OCI-LY7 (cell line): ENCODE data around the gene C1orf210. TPM values are rescaled to one million over a fixed set of nuclear protein-coding genes. Genes with fewer than 3 reads are reported as not detected.
A peak's percentile ranks its signal among the peaks of the same experiment; 100 is the strongest.

ENCODE experiments used
- BruUV-seq: library from RNA; stranded (reverse); fragments of 400-500 nt; replicated peaks from 2 replicates; lab custom pipeline; 2021; lab: Mats Ljungman, UMichigan
- CTCF ChIA-PET: fragments of 300-600 bp; sonication (Branson Sonifier 250); formaldehyde crosslinking; loops from one replicate; lab custom pipeline; 2022; ENCODE audit warnings: antibody characterized with exemption; ENCODE audit not compliant: unreplicated experiment; lab: Charles Lee
- POLR2A ChIA-PET: fragments of 300-600 bp; sonication (Branson Sonifier 250); formaldehyde crosslinking; loops from one replicate; lab custom pipeline; 2022; ENCODE audit warnings: antibody characterized with exemption; lab: Charles Lee
- DNase-seq: peaks from one replicate; pipeline ENCODE4 v3.0.0-alpha.2; 2015; ENCODE audit warnings: low spot score
- H2AFZ ChIP-seq: fragments of 200-600 bp; sonication (generic), shearing (Covaris generic); 2 replicates; pipeline ENCODE4 v1.6.1; 2014; ENCODE audit warnings: mild to moderate bottlenecking, antibody characterized with exemption, low read length, moderate library complexity
- H3K27ac ChIP-seq: fragments of 200-600 bp; sonication (generic); 2 replicates; pipeline ENCODE4 v1.5.1; 2014; ENCODE audit warnings: mixed run types, low read depth, mild to moderate bottlenecking, moderate library complexity, low read length, inconsistent platforms; ENCODE audit not compliant: poor library complexity, severe bottlenecking
- H3K36me3 ChIP-seq: fragments of 200-600 bp; sonication (generic); 2 replicates; pipeline ENCODE4 v1.6.1; 2014; ENCODE audit warnings: mild to moderate bottlenecking, antibody characterized with exemption, low read length, moderate library complexity, mixed read lengths; ENCODE audit not compliant: insufficient read depth
- H3K4me1 ChIP-seq: fragments of 200-600 bp; sonication (generic); 2 replicates; pipeline ENCODE4 v1.5.1; 2014; ENCODE audit warnings: mild to moderate bottlenecking, low read length; ENCODE audit not compliant: insufficient read depth, poor library complexity, severe bottlenecking
- H3K4me2 ChIP-seq: fragments of 200-600 bp; sonication (generic); 2 replicates; pipeline ENCODE4 v1.6.1; 2014; ENCODE audit warnings: mild to moderate bottlenecking, low read length
- H3K4me3 ChIP-seq: fragments of 200-600 bp; sonication (generic); 2 replicates; pipeline ENCODE4 v1.5.1; 2014; ENCODE audit warnings: mild to moderate bottlenecking, low read depth, low read length; ENCODE audit not compliant: poor library complexity, severe bottlenecking
- H3K79me2 ChIP-seq: fragments of 200-600 bp; sonication (generic); 2 replicates; pipeline ENCODE4 v1.6.1; 2016; ENCODE audit warnings: low read depth, mild to moderate bottlenecking, low read length, moderate library complexity, mixed read lengths; ENCODE audit not compliant: insufficient read depth
- H3K9me2 ChIP-seq: fragments of 200-600 bp; sonication (generic); 2 replicates; pipeline ENCODE4 v1.6.1; 2016; ENCODE audit warnings: mild to moderate bottlenecking, low read length, mixed read lengths; ENCODE audit not compliant: insufficient read depth
- H3K9me3 ChIP-seq: fragments of 200-600 bp; sonication (generic); 2 replicates; pipeline ENCODE4 v1.6.1; 2014; ENCODE audit warnings: mild to moderate bottlenecking, mixed run types, low read length, mixed read lengths
- H4K20me1 ChIP-seq: fragments of 200-600 bp; sonication (generic); 2 replicates; pipeline ENCODE4 v1.6.1; 2014; ENCODE audit warnings: mild to moderate bottlenecking, antibody characterized with exemption, low read length, moderate library complexity, mixed read lengths; ENCODE audit not compliant: insufficient read depth
- CTCF ChIP-seq: fragments of 200-600 bp; sonication (generic); conservative IDR thresholded peaks from 2 replicates; pipeline ENCODE4 v1.5.1; 2014; ENCODE audit warnings: mild to moderate bottlenecking, antibody characterized with exemption, low read length, moderate library complexity, mixed read lengths
- EZH2phosphoT487 ChIP-seq: fragments of 200-600 bp; sonication (generic); IDR thresholded peaks from 2 replicates; pipeline ENCODE4 v1.6.1; 2018; ENCODE audit warnings: low read depth, borderline replicate concordance, mild to moderate bottlenecking, mixed run types, antibody characterized with exemption, low read length, moderate library complexity, mixed read lengths
- intact Hi-C: fragments of 100-400 bp; cut with micrococcal nuclease; formaldehyde crosslinking; loops from one replicate; pipeline ENCODE4 v1.10.0; 2022; ENCODE audit not compliant: unreplicated experiment
- total RNA-seq, 2 experiments: library from RNA; depleted of rRNA in 1 of 2; stranded (reverse); fragments of >200 nt in 1 of 2; shearing (Covaris generic) in 1 of 2; gene quantifications; 2 replicates each; pipeline ENCODE4 v1.2.3, GENCODE V29; 2014 to 2022

Gene C1orf210
- total RNA-seq, 2 experiments from 2014 or later, result not detected

GRCh38 chr1:43241413-43241836 lies 44.0 kb downstream of the C1orf210 start:
- intact Hi-C loops, result no loop called here
- peaks cover 26% of the 10 kb centered on the region for H3K4me1 ChIP-seq
- no peaks in the 10 kb centered on the region for H3K79me2 ChIP-seq
- H3K27ac ChIP-seq, result no peak overlapping the region
- H2AFZ ChIP-seq, result no peak overlapping the region
- DNase-seq, result no peak
- H3K4me2 ChIP-seq, result no peak overlapping the region
- no peaks in the 10 kb centered on the region for H3K36me3 ChIP-seq
- POLR2A ChIA-PET, result no interaction called here
- H4K20me1 ChIP-seq, result no peaks in the 10 kb centered on the region
- no peak for TF ChIP-seq CTCF
- no peak for TF ChIP-seq EZH2phosphoT487
- CTCF ChIA-PET, result no interaction called here
- no TSS peak for BruUV-seq
- H3K4me3 ChIP-seq, result no peak overlapping the region
- H3K9me2 ChIP-seq, result no peaks in the 10 kb centered on the region
- peaks cover 7% of the 10 kb centered on the region; the same call in 1 of the 2 replicates for H3K9me3 ChIP-seq

GRCh38 chr1:43239484-43239883 lies 45.9 kb downstream of the C1orf210 start:
- ChIA-PET CTCF (interaction anchor here (0.5 to 2.3 kb wide), 6 partner anchors 9 to 792 kb away, joined by 3 to 10 read pairs (median 3); partner anchors contain the start of gene SLC6A9), POLR2A (interaction anchor here (0.5 to 2.4 kb wide), 7 partner anchors 12 to 196 kb away, joined by 3 to 11 read pairs (median 3); partner anchors contain the start of genes CDC20, MED8 and SZT2)
- intact Hi-C loops, result no loop called here
- H3K4me1 ChIP-seq, result peaks cover 26% of the 10 kb centered on the region
- H3K79me2 ChIP-seq, result no peaks in the 10 kb centered on the region
- no TSS peak for BruUV-seq
- peak; percentile 85 for DNase-seq
- H3K36me3 ChIP-seq, result no peaks in the 10 kb centered on the region
- no peaks in the 10 kb centered on the region for H3K9me2 ChIP-seq
- peaks cover 6% of the 10 kb centered on the region; the same call in 1 of the 2 replicates for H3K9me3 ChIP-seq
- peak overlapping the region; percentile 64 for H3K4me2 ChIP-seq
- no peaks in the 10 kb centered on the region for H4K20me1 ChIP-seq
- peak overlapping the region; percentile 40 for H3K4me3 ChIP-seq
- TF ChIP-seq EZH2phosphoT487, result no peak
- TF ChIP-seq CTCF, result no peak
- peak overlapping the region; percentile 78 for H2AFZ ChIP-seq
- peak overlapping the region; percentile 92 for H3K27ac ChIP-seq

GRCh38 chr1:43238991-43239469 lies 46.4 kb downstream of the C1orf210 start:
- peaks cover 26% of the 10 kb centered on the region for H3K4me1 ChIP-seq
- H3K9me3 ChIP-seq, result peaks cover 6% of the 10 kb centered on the region; the same call in 1 of the 2 replicates
- H3K9me2 ChIP-seq, result no peaks in the 10 kb centered on the region
- CTCF ChIA-PET, result interaction anchor here (0.5 to 2.3 kb wide), 6 partner anchors 8 to 792 kb away, joined by 3 to 10 read pairs (median 3); partner anchors contain the start of gene SLC6A9
- H3K79me2 ChIP-seq, result no peaks in the 10 kb centered on the region
- no peaks in the 10 kb centered on the region for H3K36me3 ChIP-seq
- no TSS peak for BruUV-seq
- TF ChIP-seq CTCF, result no peak
- no peak for TF ChIP-seq EZH2phosphoT487
- peak overlapping the region; percentile 92 for H3K27ac ChIP-seq
- intact Hi-C loops, result loop anchor here (1.0 kb wide), 2 partner anchors 119 to 175 kb away; partner anchors contain the start of gene CDC20
- peak; percentile 22 for DNase-seq
- H4K20me1 ChIP-seq, result no peaks in the 10 kb centered on the region
- POLR2A ChIA-PET, result interaction anchor here (0.5 to 2.4 kb wide), 7 partner anchors 20 to 196 kb away, joined by 3 to 11 read pairs (median 3); partner anchors contain the start of genes CDC20, MED8 and SZT2
- peak overlapping the region; percentile 64 for H3K4me2 ChIP-seq
- H2AFZ ChIP-seq, result peak overlapping the region; percentile 78
- peak overlapping the region; percentile 40 for H3K4me3 ChIP-seq
